ENCODE data around the gene CYP3A7.
"Not testable (repeated sequence)": the region's sequence is repeated elsewhere in the genome, so short reads cannot be mapped to it uniquely, and the experiment has no call there.

CYP3A7 gene

GRCh38 chr7:99698867-99699730 is 35.9 kb downstream of the CYP3A7 start:
- not testable (repeated sequence) for DNase-seq

GRCh38 chr7:99694912-99695304 is 40.1 kb downstream of the CYP3A7 start:
- no peak for DNase-seq

- no peak for DNase-seq
Measured at GRCh38 chr7:99694201-99694911, 40.6 kb downstream of the CYP3A7 start.

GRCh38 chr7:99693427-99694200 is 41.4 kb downstream of the CYP3A7 start:
- DNase-seq, result no peak

- DNase-seq, result no peak
Measured at GRCh38 chr7:99693100-99693426, 41.9 kb downstream of the CYP3A7 start.

- DNase-seq, result not testable (repeated sequence)
Measured at GRCh38 chr7:99692563-99692962, 42.4 kb downstream of the CYP3A7 start.

- not testable (repeated sequence) for DNase-seq
Measured at GRCh38 chr7:99691658-99692057, 43.3 kb downstream of the CYP3A7 start.

- DNase-seq, result not testable (repeated sequence)
Measured at GRCh38 chr7:99690918-99691317, 44.1 kb downstream of the CYP3A7 start.

GRCh38 chr7:99685871-99686608 is 49.0 kb downstream of the CYP3A7 start:
- DNase-seq, result not testable (repeated sequence)

GRCh38 chr7:99685129-99685758 is 49.8 kb downstream of the CYP3A7 start:
- no peak for DNase-seq

GRCh38 chr7:99679400-99680191 is 55.4 kb downstream of the CYP3A7 start, which contains the start of gene CYP3A5:
TSS of gene CYP3A5 (minus strand) at chr7:99679996. CDS start at chr7:99679896, 100 bp downstream.
- no peak for DNase-seq

GRCh38 chr7:99679032-99679399 is 56.0 kb downstream of the CYP3A7 start:
- DNase-seq, result no peak

- DNase-seq, result no peak
Measured at GRCh38 chr7:99677648-99678045, 57.3 kb downstream of the CYP3A7 start.

GRCh38 chr7:99677013-99677647 is 57.9 kb downstream of the CYP3A7 start:
- no peak for DNase-seq

- no peak for DNase-seq
Measured at GRCh38 chr7:99674995-99675742, 59.8 kb downstream of the CYP3A7 start.

- DNase-seq, result no peak
Measured at GRCh38 chr7:99672573-99672972, 62.4 kb downstream of the CYP3A7 start.

- DNase-seq, result no peak
Measured at GRCh38 chr7:99669782-99670181, 65.2 kb downstream of the CYP3A7 start.

GRCh38 chr7:99668541-99668940 is 66.5 kb downstream of the CYP3A7 start:
- DNase-seq, result no peak

- no peak for DNase-seq
Measured at GRCh38 chr7:99667179-99667578, 67.8 kb downstream of the CYP3A7 start.

GRCh38 chr7:99666013-99666395 is 69.0 kb downstream of the CYP3A7 start:
- no peak for DNase-seq
